HL-60 (cell line): ENCODE results near the gene PHF13.
A peak's percentile ranks its signal among the peaks of the same experiment; 100 is the strongest.

Experiments
- DNase-seq, 2 experiments: peaks; one replicate each; pipeline ENCODE4 v3.0.0-alpha.2; 2010 to 2020; ENCODE audit warnings: low read depth in 1 of 2, low spot score in 1 of 2
- H3K27ac ChIP-seq: fragments of 250-450 bp; sonication (Bioruptor Pico); replicated peaks from 2 replicates; pipeline ENCODE4 v1.5.1; 2020; ENCODE audit warnings: mild to moderate bottlenecking, moderate library complexity
- H3K27me3 ChIP-seq: fragments of 250-450 bp; sonication (Bioruptor Pico); 2 replicates; pipeline ENCODE4 v1.5.1; 2021; ENCODE audit warnings: mild to moderate bottlenecking, moderate library complexity; ENCODE audit not compliant: insufficient read depth, poor library complexity, severe bottlenecking
- H3K4me3 ChIP-seq: replicated peaks from 2 replicates; pipeline ENCODE4 v1.5.1; 2011; ENCODE audit warnings: mild to moderate bottlenecking, control low read depth, low read length; ENCODE audit not compliant: insufficient read depth
- CTCF ChIP-seq: IDR thresholded peaks from one replicate; pipeline ENCODE4 v1.5.1; 2011; ENCODE audit warnings: low read length, control low read depth, inconsistent platforms; ENCODE audit not compliant: insufficient read depth
- GABPA ChIP-seq: IDR thresholded peaks from 2 replicates; pipeline ENCODE4 v1.6.1; 2012; ENCODE audit warnings: low read depth
- POLR2AphosphoS5 ChIP-seq: IDR thresholded peaks from 2 replicates; pipeline ENCODE4 v1.6.1; 2012; ENCODE audit warnings: low read depth
- REST ChIP-seq: IDR thresholded peaks from 2 replicates; pipeline ENCODE4 v1.6.1; 2012; ENCODE audit warnings: low read depth; ENCODE audit not compliant: insufficient replicate concordance
- SPI1 ChIP-seq: IDR thresholded peaks from 2 replicates; pipeline ENCODE4 v1.6.1; 2012; ENCODE audit warnings: low read depth, mild to moderate bottlenecking, borderline replicate concordance

The PHF13 gene

GRCh38 chr1:6623269-6623965, 9.9 kb downstream of the PHF13 start:
- TF ChIP-seq GABPA = no peak
- TF ChIP-seq POLR2AphosphoS5 = no peak
- TF ChIP-seq REST = no peak
- TF ChIP-seq CTCF = no peak
- TF ChIP-seq SPI1 = no peak
- Histone ChIP-seq H3K27me3 (no peaks in the 10 kb centered on the region), H3K4me3 (no peak overlapping the region), H3K27ac (no peak overlapping the region)
- DNase-seq = no peak

GRCh38 chr1:6624710-6625583, 11.4 kb downstream of the PHF13 start, which contains the start of gene THAP3:
Gene THAP3, plus strand, starts transcription at chr1:6624868. Its CDS starts 351 bp downstream, at chr1:6625219.
- H3K4me3 ChIP-seq = peak within 1 kb of the TSS; percentile 82
- peak within 1 kb of the TSS; percentile 31; the same call in 1 of the 2 replicates for H3K27ac ChIP-seq
- TF ChIP-seq CTCF = peak; percentile 4
- TF ChIP-seq REST = no peak
- no peak for TF ChIP-seq SPI1
- peak; percentile 16; the same call in 1 of the 2 replicates for TF ChIP-seq POLR2AphosphoS5
- TF ChIP-seq GABPA = no peak
- DNase-seq = peak in 1 of 2 experiments; percentile 84
- H3K27me3 ChIP-seq = no peaks in the 10 kb centered on the region

GRCh38 chr1:6625584-6626149, 12.1 kb downstream of the PHF13 start:
- Histone ChIP-seq H3K27me3 (no peaks in the 10 kb centered on the region), H3K4me3 (peak overlapping the region; percentile 82), H3K27ac (peak overlapping the region; percentile 31; the same call in 1 of the 2 replicates)
- TF ChIP-seq CTCF (no peak), GABPA (no peak), SPI1 (no peak), POLR2AphosphoS5 (no peak), REST (no peak)
- no peak for DNase-seq
